Measurements from ENCODE around the gene SSBP3. TPM values are rescaled to one million over a fixed set of nuclear protein-coding genes. Genes with fewer than 3 reads are reported as not detected.
A peak's percentile ranks its signal among the peaks of the same experiment; 100 is the strongest.

SSBP3 gene
- total and polyA plus RNA-seq, 2 experiments from 2014 or later: 47.4 to 68.6 TPM

DNA sequence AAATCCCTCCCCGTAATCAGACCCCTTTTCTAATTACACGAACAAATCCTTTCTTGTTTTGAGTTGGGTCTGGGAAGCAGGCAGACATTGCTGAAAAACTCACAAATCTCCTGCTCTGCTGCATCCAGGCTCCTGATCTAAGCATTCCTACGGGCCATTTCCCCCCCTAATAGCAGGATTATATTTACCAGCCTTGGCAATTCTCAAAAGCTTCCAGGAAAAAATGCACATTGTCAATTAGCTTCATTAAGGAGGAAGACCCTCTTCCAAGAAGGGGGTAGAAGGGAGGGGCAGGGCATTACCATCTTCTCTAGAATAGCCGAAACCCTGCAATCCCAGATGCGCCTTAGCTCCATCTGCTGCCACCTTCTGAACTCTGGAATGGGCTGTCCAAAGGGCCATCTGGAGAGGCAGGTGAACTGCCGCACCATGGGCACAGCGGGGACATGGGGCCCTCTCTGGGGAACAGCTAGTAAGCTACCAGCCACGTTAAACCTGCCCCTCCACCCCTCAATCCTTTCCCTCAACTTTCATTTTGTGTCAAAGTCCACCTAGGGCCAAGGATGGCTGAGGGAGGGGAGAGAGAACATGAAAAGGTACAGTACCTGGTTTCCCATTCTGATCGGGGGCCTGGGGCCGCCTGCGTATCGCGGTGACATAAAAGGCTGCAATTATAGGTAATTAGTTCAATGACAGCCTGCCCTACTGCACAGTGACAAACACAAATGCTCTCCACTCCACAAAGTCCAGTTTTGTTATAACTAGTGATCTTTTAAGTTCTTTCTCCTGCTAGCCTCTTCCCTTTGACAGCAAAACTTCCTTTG lies 149.5 kb downstream of the SSBP3 start:
- no peaks in the 10 kb centered on the region for H3F3A ChIP-seq (replicated peaks; ENCODE audit: low read depth)
- peak overlapping the region; percentile 34 for H3K4me2 ChIP-seq
- H3K4me3 ChIP-seq: 0 out of 2 replicates have a peak overlapping the region, but pooled peaks have one; percentile 1
- no peaks in the 10 kb centered on the region for H3K27me3 ChIP-seq (ENCODE audit: insufficient read depth)
- Mint-ChIP-seq H3K27me3 (ENCODE audit: insufficient read depth, low read depth, poor library complexity) (peaks cover 16% of the 10 kb centered on the region), H3K9me3 (no peaks in the 10 kb centered on the region; the same call in 2 of the 3 replicates), H3K36me3 (ENCODE audit: low read depth) (peaks cover 11% of the 10 kb centered on the region; the same call in 2 of the 3 replicates), H3K4me1 (peaks cover 59% of the 10 kb centered on the region), H3K27ac (peak overlapping the region; percentile 21), H3K4me3 (no peak overlapping the region)
- H3K27ac ChIP-seq (ENCODE audit: low read depth): peak overlapping the region; percentile 79; the same call in 1 of the 2 replicates
- H3K9me2 ChIP-seq (ENCODE audit: insufficient read depth): no peaks in the 10 kb centered on the region
- H2AFZ ChIP-seq: no peak overlapping the region
- H3K36me3 ChIP-seq (ENCODE audit: insufficient read depth): no peaks in the 10 kb centered on the region
- DNase-seq (ENCODE audit: low spot score) (no peak), ATAC-seq (no peak; the same call in 2 of the 3 replicates)
- TF ChIP-seq NANOG (IDR thresholded peaks at IDR 0.05; ENCODE audit: borderline replicate concordance) (no peak), JUNB (IDR thresholded peaks at IDR 0.05; ENCODE audit: unreplicated experiment) (no peak), ZNF114 (CRISPR knock-in tag; IDR thresholded peaks at IDR 0.05) (no peak), CREB1 (CRISPR knock-in tag; IDR thresholded peaks at IDR 0.05; ENCODE audit: low read depth) (no peak), EZH2 (IDR thresholded peaks at IDR 0.05; ENCODE audit: low read depth, unreplicated experiment) (no peak), STAT1 (IDR thresholded peaks at IDR 0.05; ENCODE audit: unreplicated experiment) (no peak)
- TF ChIP-seq, protein P1, sequence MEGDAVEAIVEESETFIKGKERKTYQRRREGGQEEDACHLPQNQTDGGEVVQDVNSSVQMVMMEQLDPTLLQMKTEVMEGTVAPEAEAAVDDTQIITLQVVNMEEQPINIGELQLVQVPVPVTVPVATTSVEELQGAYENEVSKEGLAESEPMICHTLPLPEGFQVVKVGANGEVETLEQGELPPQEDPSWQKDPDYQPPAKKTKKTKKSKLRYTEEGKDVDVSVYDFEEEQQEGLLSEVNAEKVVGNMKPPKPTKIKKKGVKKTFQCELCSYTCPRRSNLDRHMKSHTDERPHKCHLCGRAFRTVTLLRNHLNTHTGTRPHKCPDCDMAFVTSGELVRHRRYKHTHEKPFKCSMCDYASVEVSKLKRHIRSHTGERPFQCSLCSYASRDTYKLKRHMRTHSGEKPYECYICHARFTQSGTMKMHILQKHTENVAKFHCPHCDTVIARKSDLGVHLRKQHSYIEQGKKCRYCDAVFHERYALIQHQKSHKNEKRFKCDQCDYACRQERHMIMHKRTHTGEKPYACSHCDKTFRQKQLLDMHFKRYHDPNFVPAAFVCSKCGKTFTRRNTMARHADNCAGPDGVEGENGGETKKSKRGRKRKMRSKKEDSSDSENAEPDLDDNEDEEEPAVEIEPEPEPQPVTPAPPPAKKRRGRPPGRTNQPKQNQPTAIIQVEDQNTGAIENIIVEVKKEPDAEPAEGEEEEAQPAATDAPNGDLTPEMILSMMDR (conservative IDR thresholded peaks at IDR 0.05; ENCODE audit: low read depth in 2 of 2): no peak
- TF ChIP-seq, protein P2, sequence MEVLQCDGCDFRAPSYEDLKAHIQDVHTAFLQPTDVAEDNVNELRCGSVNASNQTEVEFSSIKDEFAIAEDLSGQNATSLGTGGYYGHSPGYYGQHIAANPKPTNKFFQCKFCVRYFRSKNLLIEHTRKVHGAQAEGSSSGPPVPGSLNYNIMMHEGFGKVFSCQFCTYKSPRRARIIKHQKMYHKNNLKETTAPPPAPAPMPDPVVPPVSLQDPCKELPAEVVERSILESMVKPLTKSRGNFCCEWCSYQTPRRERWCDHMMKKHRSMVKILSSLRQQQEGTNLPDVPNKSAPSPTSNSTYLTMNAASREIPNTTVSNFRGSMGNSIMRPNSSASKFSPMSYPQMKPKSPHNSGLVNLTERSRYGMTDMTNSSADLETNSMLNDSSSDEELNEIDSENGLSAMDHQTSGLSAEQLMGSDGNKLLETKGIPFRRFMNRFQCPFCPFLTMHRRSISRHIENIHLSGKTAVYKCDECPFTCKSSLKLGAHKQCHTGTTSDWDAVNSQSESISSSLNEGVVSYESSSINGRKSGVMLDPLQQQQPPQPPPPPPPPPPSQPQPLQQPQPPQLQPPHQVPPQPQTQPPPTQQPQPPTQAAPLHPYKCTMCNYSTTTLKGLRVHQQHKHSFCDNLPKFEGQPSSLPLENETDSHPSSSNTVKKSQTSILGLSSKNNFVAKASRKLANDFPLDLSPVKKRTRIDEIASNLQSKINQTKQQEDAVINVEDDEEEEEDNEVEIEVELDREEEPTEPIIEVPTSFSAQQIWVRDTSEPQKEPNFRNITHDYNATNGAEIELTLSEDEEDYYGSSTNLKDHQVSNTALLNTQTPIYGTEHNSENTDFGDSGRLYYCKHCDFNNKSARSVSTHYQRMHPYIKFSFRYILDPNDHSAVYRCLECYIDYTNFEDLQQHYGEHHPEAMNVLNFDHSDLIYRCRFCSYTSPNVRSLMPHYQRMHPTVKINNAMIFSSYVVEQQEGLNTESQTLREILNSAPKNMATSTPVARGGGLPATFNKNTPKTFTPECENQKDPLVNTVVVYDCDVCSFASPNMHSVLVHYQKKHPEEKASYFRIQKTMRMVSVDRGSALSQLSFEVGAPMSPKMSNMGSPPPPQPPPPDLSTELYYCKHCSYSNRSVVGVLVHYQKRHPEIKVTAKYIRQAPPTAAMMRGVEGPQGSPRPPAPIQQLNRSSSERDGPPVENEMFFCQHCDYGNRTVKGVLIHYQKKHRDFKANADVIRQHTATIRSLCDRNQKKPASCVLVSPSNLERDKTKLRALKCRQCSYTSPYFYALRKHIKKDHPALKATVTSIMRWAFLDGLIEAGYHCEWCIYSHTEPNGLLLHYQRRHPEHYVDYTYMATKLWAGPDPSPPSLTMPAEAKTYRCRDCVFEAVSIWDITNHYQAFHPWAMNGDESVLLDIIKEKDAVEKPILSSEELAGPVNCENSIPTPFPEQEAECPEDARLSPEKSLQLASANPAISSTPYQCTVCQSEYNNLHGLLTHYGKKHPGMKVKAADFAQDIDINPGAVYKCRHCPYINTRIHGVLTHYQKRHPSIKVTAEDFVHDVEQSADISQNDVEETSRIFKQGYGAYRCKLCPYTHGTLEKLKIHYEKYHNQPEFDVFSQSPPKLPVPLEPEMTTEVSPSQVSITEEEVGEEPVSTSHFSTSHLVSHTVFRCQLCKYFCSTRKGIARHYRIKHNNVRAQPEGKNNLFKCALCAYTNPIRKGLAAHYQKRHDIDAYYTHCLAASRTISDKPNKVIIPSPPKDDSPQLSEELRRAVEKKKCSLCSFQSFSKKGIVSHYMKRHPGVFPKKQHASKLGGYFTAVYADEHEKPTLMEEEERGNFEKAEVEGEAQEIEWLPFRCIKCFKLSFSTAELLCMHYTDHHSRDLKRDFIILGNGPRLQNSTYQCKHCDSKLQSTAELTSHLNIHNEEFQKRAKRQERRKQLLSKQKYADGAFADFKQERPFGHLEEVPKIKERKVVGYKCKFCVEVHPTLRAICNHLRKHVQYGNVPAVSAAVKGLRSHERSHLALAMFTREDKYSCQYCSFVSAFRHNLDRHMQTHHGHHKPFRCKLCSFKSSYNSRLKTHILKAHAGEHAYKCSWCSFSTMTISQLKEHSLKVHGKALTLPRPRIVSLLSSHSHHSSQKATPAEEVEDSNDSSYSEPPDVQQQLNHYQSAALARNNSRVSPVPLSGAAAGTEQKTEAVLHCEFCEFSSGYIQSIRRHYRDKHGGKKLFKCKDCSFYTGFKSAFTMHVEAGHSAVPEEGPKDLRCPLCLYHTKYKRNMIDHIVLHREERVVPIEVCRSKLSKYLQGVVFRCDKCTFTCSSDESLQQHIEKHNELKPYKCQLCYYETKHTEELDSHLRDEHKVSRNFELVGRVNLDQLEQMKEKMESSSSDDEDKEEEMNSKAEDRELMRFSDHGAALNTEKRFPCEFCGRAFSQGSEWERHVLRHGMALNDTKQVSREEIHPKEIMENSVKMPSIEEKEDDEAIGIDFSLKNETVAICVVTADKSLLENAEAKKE (CRISPR knock-in tag; IDR thresholded peaks at IDR 0.05): no peak
- TF ChIP-seq, protein P3, sequence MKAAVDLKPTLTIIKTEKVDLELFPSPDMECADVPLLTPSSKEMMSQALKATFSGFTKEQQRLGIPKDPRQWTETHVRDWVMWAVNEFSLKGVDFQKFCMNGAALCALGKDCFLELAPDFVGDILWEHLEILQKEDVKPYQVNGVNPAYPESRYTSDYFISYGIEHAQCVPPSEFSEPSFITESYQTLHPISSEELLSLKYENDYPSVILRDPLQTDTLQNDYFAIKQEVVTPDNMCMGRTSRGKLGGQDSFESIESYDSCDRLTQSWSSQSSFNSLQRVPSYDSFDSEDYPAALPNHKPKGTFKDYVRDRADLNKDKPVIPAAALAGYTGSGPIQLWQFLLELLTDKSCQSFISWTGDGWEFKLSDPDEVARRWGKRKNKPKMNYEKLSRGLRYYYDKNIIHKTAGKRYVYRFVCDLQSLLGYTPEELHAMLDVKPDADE (IDR thresholded peaks at IDR 0.05): no peak
- H3K79me2 ChIP-seq (replicated peaks; ENCODE audit: insufficient read depth): peaks cover 26% of the 10 kb centered on the region
- 0 out of 2 replicates have a peak, but pooled peaks cover 5% of the 10 kb centered on the region for H4K20me1 ChIP-seq (replicated peaks; ENCODE audit: insufficient read depth)
- peaks cover 16% of the 10 kb centered on the region for H3K4me1 ChIP-seq (ENCODE audit: insufficient read depth)
